Gastroesophageal sphincter (tissue), 3 donors: ENCODE data around the gene RTKN2.

ENCODE experiments used
- POLR2A ChIP-seq, 2 donors: fragments of 450-650 bp; IDR thresholded peaks; one replicate each; pipeline ENCODE4 v1.6.1; 2017; ENCODE audit warnings: antibody characterized with exemption in 2 of 2, mild to moderate bottlenecking in 2 of 2, moderate library complexity in 1 of 2
- TF ChIP-seq, protein P1 (sequence below), 4 experiments: fragments of 200-600 bp in 2 of 4; fragments of 450-650 bp in 2 of 4; sonication (generic) in 1 of 4; IDR thresholded peaks; one replicate each; pipeline ENCODE4 v1.5.1; 2017 to 2019; ENCODE audit warnings: antibody characterized with exemption in 4 of 4, mild to moderate bottlenecking in 2 of 4, moderate library complexity in 2 of 4

GRCh38 chr10:62183857-62184795, 84.5 kb downstream of the RTKN2 start:
- no peak for TF ChIP-seq POLR2A (IDR thresholded peaks at IDR 0.05)
- TF ChIP-seq, protein P1, sequence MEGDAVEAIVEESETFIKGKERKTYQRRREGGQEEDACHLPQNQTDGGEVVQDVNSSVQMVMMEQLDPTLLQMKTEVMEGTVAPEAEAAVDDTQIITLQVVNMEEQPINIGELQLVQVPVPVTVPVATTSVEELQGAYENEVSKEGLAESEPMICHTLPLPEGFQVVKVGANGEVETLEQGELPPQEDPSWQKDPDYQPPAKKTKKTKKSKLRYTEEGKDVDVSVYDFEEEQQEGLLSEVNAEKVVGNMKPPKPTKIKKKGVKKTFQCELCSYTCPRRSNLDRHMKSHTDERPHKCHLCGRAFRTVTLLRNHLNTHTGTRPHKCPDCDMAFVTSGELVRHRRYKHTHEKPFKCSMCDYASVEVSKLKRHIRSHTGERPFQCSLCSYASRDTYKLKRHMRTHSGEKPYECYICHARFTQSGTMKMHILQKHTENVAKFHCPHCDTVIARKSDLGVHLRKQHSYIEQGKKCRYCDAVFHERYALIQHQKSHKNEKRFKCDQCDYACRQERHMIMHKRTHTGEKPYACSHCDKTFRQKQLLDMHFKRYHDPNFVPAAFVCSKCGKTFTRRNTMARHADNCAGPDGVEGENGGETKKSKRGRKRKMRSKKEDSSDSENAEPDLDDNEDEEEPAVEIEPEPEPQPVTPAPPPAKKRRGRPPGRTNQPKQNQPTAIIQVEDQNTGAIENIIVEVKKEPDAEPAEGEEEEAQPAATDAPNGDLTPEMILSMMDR (IDR thresholded peaks at IDR 0.05) = no peak
